Pancreas (tissue), 10 donors: ENCODE results near the gene TXNDC11. TPM values are rescaled to one million over a fixed set of nuclear protein-coding genes. Genes with fewer than 3 reads are reported as not detected.

ENCODE experiments used
- ATAC-seq, 4 donors: fragments of 200-7000 bp; cut with Tn5 transposase; one replicate each; pipeline versions ENCODE4 v1.8.0 to v1.9.1; 2020; ENCODE audit warnings: mild to moderate bottlenecking in 4 of 4, moderate library complexity in 4 of 4
- DNase-seq, 6 donors: peaks; one replicate each; pipeline ENCODE4 v3.0.0-alpha.2; 2020
- FAIRE-seq: peaks from 2 replicates; lab custom pipeline; 2012; peaks lifted over from hg19 to GRCh38; lab: Jason Lieb, UNC
- H3K27ac ChIP-seq, 4 donors: fragments of 200-600 bp; sonication (generic); 1 replicate in 3 of 4; 2 replicates in 1 of 4; pipeline versions ENCODE4 v1.5.0 to v1.8.0; 2020
- H3K27me3 ChIP-seq, 4 donors: fragments of 200-600 bp; one replicate each; pipeline ENCODE4 v1.8.0; 2021
- H3K36me3 ChIP-seq, 3 donors: fragments of 200-600 bp; sonication (generic) in 1 of 3; one replicate each; pipeline versions ENCODE4 v1.5.0 to v1.8.0; 2020 to 2021
- H3K4me1 ChIP-seq, 3 donors: fragments of 200-600 bp; one replicate each; pipeline ENCODE4 v1.8.0; 2021
- H3K4me3 ChIP-seq, 4 donors: fragments of 200-600 bp; sonication (generic) in 2 of 4; one replicate each; pipeline versions ENCODE4 v1.5.0 to v1.8.0; 2020 to 2021
- H3K9me3 ChIP-seq, 4 donors: fragments of 200-600 bp; one replicate each; pipeline ENCODE4 v1.8.0; 2021
- CTCF ChIP-seq, 4 donors: fragments of 200-600 bp; sonication (generic) in 3 of 4; IDR thresholded peaks; one replicate each; pipeline versions ENCODE4 v1.5.0 to v1.8.0; 2021; ENCODE audit warnings: antibody characterized with exemption in 4 of 4
- WGBS, 2 donors: extraction: QIAGEN DNeasy Blood & Tissue Kit; methylation state at CpG; one replicate each; pipeline ENCODE4 v1.1.7; 2013; 5-methylcytosine and 5-hydroxymethylcytosine counted together
- intact Hi-C, 3 donors: fragments of 100-400 bp; cut with DNase I; formaldehyde crosslinking; loops; one replicate each; pipeline versions ENCODE4 v1.11.1 to v1.14.2; 2022
- polyA plus RNA-seq, 2 donors: library from polyadenylated mRNA; stranded (reverse); fragments of 200-250 nt; gene quantifications; one replicate each; pipeline ENCODE4 v1.2.3, GENCODE V29; 2013
- total RNA-seq, 6 donors: library from RNA; stranded (reverse); fragmentation: NEBNext Ultra II Directional in 4 of 6; extraction: Animal tissue kit (Norgen Biotek cat#: 25700) in 4 of 6; gene quantifications; one replicate each; pipeline versions ENCODE4 v1.2.1 to v1.2.4, GENCODE V29; 2021 to 2023
- donor health status: healthy with polysubstance abuse.
- donor health status: DM: no; HTN: no; CAD: no; lungs with moderate emphysema.
- donor health status: DM: no; HTN: no; CAD: no.
- donor health status: control.
- donor health status: control.
- donor health status: Bipolar disorder and iron deficiency.
- donor health status: DM: yes; HTN: yes; CAD: no.
- donor health status: DM: no; HTN: no; CAD: no.
- donor health status: DM: no; HTN: no; CAD: no.
- donor health status: DM: yes; HTN: yes; CAD: no.

Gene TXNDC11
- total and polyA plus RNA-seq, 8 donors = 28.1 to 80.8 (median 37.1) TPM

GRCh38 chr16:11651796-11652195, 90.9 kb downstream of the TXNDC11 start:
- Histone ChIP-seq H3K27me3 (no peaks in the 10 kb centered on the region), H3K36me3 (no peaks in the 10 kb centered on the region), H3K27ac (no peak overlapping the region), H3K4me3 (no peak overlapping the region), H3K4me1 (no peaks in the 10 kb centered on the region), H3K9me3 (no peaks in the 10 kb centered on the region)
- no peak for TF ChIP-seq CTCF (IDR thresholded peaks at IDR 0.05)
- intact Hi-C loops = no loop called here
- DNase-seq = no peak
- 72 to 83% methylated on average over 8 of the region's 8 CpGs for WGBS, 2 donors
- ATAC-seq = no peak
- FAIRE-seq = no peak

DNA sequence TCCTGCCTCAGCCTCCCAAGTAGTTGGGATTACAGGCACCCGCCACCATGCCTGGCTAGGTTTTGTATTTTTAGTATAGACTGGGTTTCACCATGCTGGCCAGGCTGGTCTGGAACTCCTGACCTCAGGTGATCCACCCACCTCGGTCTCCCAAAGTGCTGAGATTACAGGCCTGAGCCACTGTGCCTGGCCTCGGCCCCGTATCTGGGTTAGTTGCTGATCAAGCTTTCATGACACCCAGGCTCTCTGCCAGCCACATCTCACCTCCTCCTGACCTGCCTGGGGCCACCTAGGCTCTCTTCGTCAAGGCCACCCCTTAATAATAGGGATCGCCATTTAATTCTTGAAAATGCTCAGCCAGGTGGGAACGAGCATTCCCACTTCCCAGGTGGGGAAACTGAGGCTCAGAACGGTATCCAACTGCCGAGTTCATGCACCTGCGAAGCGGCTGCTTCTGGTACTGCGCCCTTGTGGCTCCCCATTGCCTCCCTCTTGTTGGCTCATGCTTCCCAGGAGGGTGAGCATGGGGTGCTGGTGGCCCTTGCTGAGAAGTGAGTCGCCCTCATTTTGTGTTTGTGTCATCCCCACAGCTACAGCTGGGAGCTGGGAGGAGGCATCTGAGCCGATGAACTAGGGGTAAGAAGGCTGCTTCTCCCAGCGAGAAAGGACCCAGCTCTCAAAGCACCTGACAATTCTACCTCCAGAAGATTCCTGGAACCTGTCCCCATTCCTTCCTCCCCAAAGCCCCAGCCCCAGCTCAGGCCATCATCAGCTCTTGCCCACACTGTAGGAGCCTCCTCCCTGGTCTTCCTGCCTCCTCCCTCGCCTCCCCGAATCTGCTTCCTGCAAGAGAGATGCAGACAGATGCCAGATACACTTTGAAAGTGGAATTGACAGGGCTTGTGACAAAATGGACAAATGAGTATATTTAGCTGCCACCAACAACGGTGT, 91.7 kb downstream of the TXNDC11 start:
- 76 to 81% methylated on average over 18 of the region's 18 CpGs for WGBS, 2 donors
- no peak for FAIRE-seq

DNA sequence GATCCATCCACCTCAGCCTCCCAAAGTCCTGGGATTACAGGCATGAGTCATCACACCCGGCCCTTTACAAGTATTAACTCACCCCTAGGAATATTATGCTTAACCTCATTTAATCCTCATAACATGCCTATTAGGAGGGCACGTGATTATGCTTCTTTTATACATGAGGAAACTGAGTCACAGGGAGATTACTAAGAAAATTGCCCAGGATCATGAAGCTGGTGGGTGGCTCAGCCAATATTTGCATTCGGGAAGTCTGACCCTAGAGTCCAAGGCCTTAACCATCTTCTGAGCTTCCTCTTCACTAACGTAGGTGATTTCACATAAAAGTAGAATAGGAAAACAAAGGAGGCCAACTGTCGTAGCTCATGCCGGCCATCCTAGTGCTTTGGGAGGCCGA, 93.4 kb downstream of the TXNDC11 start:
- WGBS, 2 donors = 71 to 77% methylated on average over 7 of the region's 7 CpGs
- FAIRE-seq (no peak), DNase-seq (no peak), ATAC-seq (no peak)
- Histone ChIP-seq H3K4me3 (no peak overlapping the region), H3K27ac (no peak overlapping the region), H3K27me3 (no peaks in the 10 kb centered on the region), H3K9me3 (no peaks in the 10 kb centered on the region), H3K4me1 (no peaks in the 10 kb centered on the region), H3K36me3 (no peaks in the 10 kb centered on the region)
- intact Hi-C loops = loop anchor here in 1 of 3 donors (10.0 kb wide), 1 partner anchor 254 kb away; no protein-coding TSS in a partner anchor
- TF ChIP-seq CTCF (IDR thresholded peaks at IDR 0.05) = no peak

More for the DNA sequence above, 91.7 kb downstream of the TXNDC11 start:
- no peak for TF ChIP-seq CTCF (IDR thresholded peaks at IDR 0.05)
- no peak overlapping the region for H3K27ac ChIP-seq
- no peaks in the 10 kb centered on the region for H3K9me3 ChIP-seq
- DNase-seq (no peak), ATAC-seq (no peak)
- H3K4me1 ChIP-seq = no peaks in the 10 kb centered on the region
- intact Hi-C loops = no loop called here
- H3K36me3 ChIP-seq = no peaks in the 10 kb centered on the region
- no peak overlapping the region for H3K4me3 ChIP-seq
- H3K27me3 ChIP-seq = no peaks in the 10 kb centered on the region

GRCh38 chr16:11642765-11643116, 99.9 kb downstream of the TXNDC11 start:
- no peaks in the 10 kb centered on the region for H3K27me3 ChIP-seq
- FAIRE-seq (no peak), ATAC-seq (no peak), DNase-seq (no peak)
- H3K4me3 ChIP-seq = no peak overlapping the region
- no peaks in the 10 kb centered on the region for H3K36me3 ChIP-seq
- peaks cover 5 to 16% (median 9%) of the 10 kb centered on the region in 3 donors for H3K4me1 ChIP-seq
- intact Hi-C loops = loop anchor here in 1 of 3 donors (5.0 to 10.0 kb wide), 2 partner anchors 110 to 248 kb away; no protein-coding TSS in a partner anchor
- no peak overlapping the region for H3K27ac ChIP-seq
- H3K9me3 ChIP-seq = no peaks in the 10 kb centered on the region
- 46 to 49% methylated on average over 4 of the region's 4 CpGs for WGBS, 2 donors
- TF ChIP-seq CTCF (IDR thresholded peaks at IDR 0.05) = no peak
